WERI-Rb-1 (cell line): Measurements from ENCODE around the gene PPP1R13L.

Experiments
- DNase-seq: peaks from one replicate; pipeline ENCODE4 v3.0.0-alpha.2; 2020
- H3K27ac ChIP-seq: fragments of 250-450 bp; sonication (Bioruptor Pico); 2 replicates; pipeline ENCODE4 v1.5.1; 2020; ENCODE audit warnings: mild to moderate bottlenecking, moderate library complexity
- H3K27me3 ChIP-seq: fragments of 250-450 bp; sonication (Bioruptor Pico); 2 replicates; pipeline ENCODE4 v1.5.1; 2021; ENCODE audit warnings: mild to moderate bottlenecking, low read depth, moderate library complexity; ENCODE audit not compliant: insufficient read depth, severe bottlenecking
- H3K36me3 ChIP-seq: fragments of 250-450 bp; sonication (Bioruptor Pico); 2 replicates; pipeline ENCODE4 v1.5.1; 2020; ENCODE audit warnings: mild to moderate bottlenecking, moderate library complexity
- H3K4me3 ChIP-seq: 2 replicates; pipeline ENCODE4 v1.5.1; 2011; ENCODE audit warnings: low read depth, mild to moderate bottlenecking, control low read depth, low read length
- H3K9me3 ChIP-seq: fragments of 250-450 bp; sonication (Bioruptor Pico); 2 replicates; pipeline ENCODE4 v1.5.1; 2021; ENCODE audit warnings: mild to moderate bottlenecking, moderate library complexity; ENCODE audit not compliant: severe bottlenecking
- CTCF ChIP-seq: IDR thresholded peaks from 2 replicates; pipeline ENCODE4 v1.5.1; 2011; ENCODE audit warnings: low read depth, mild to moderate bottlenecking, control low read depth, inconsistent platforms, low read length

Gene PPP1R13L

GRCh38 chr19:45406226-45407090, 1.6 kb upstream of the PPP1R13L start, which contains the start of gene POLR1G:
Gene POLR1G (plus strand): TSS chr19:45406644. CDS start chr19:45406697, 53 bp downstream.
- DNase-seq: peak; percentile 86
- Histone ChIP-seq H3K27ac (peak within 1 kb of the TSS; percentile 100), H3K27me3 (no peaks in the 10 kb centered on the region), H3K4me3 (peak within 1 kb of the TSS; percentile 95), H3K9me3 (no peaks in the 10 kb centered on the region), H3K36me3 (peaks cover 5% of the 10 kb centered on the region; the same call in 1 of the 2 replicates)
- TF ChIP-seq CTCF: no peak

- Histone ChIP-seq H3K9me3 (no peaks in the 10 kb centered on the region), H3K4me3 (peak overlapping the region; percentile 95), H3K36me3 (peaks cover 2% of the 10 kb centered on the region; the same call in 1 of the 2 replicates), H3K27me3 (no peaks in the 10 kb centered on the region), H3K27ac (peak overlapping the region; percentile 100)
- peak; percentile 87 for DNase-seq
- TF ChIP-seq CTCF: no peak
Measured at GRCh38 chr19:45405435-45406225, 761 bp upstream of the PPP1R13L start.

GRCh38 chr19:45403781-45404556, 900 bp downstream of the PPP1R13L start:
- peak; percentile 70 for TF ChIP-seq CTCF
- Histone ChIP-seq H3K36me3 (no peaks in the 10 kb centered on the region), H3K27me3 (no peaks in the 10 kb centered on the region), H3K27ac (peak overlapping the region; percentile 67), H3K9me3 (no peaks in the 10 kb centered on the region), H3K4me3 (peak overlapping the region; percentile 95)
- DNase-seq: peak; percentile 81

GRCh38 chr19:45403272-45403671, 1.6 kb downstream of the PPP1R13L start:
- no peaks in the 10 kb centered on the region for H3K36me3 ChIP-seq
- H3K9me3 ChIP-seq: no peaks in the 10 kb centered on the region
- H3K27ac ChIP-seq: peak overlapping the region; percentile 67
- H3K4me3 ChIP-seq: peak overlapping the region; percentile 95
- DNase-seq: no peak
- TF ChIP-seq CTCF: no peak
- no peaks in the 10 kb centered on the region for H3K27me3 ChIP-seq

GRCh38 chr19:45402298-45403061, 2.4 kb downstream of the PPP1R13L start:
- Histone ChIP-seq H3K4me3 (no peak overlapping the region), H3K36me3 (0 out of 2 replicates have a peak, but pooled peaks cover 3% of the 10 kb centered on the region), H3K27ac (no peak overlapping the region; the same call in 1 of the 2 replicates), H3K27me3 (no peaks in the 10 kb centered on the region), H3K9me3 (no peaks in the 10 kb centered on the region)
- TF ChIP-seq CTCF: no peak
- no peak for DNase-seq
